Measurements from ENCODE around the gene IFIT3.
"Not testable (repeated sequence)": the region's sequence is repeated elsewhere in the genome, so short reads cannot be mapped to it uniquely, and the experiment has no call there.

Gene IFIT3

DNA sequence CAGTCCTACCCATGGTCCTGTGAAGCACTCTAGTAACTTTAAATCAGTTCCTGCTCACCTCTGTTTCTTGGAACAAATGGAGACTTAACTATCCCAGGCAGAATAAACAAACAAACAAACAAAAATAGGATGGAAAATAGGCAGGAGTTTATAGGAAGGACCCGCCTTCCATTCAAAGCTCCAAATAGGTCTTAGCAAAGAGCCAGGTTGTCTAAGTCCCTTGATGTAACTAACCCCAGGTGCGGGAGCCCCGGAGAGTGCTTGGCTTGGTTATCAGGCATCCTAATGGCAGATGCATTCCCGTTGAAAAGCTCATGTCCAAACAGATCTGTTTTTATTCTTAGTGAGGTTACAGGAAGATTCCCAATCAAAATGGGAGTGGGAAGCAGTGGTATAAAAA lies 23.8 kb upstream of the IFIT3 start:
- no peak for DNase-seq (ENCODE audit: low spot score)

DNA sequence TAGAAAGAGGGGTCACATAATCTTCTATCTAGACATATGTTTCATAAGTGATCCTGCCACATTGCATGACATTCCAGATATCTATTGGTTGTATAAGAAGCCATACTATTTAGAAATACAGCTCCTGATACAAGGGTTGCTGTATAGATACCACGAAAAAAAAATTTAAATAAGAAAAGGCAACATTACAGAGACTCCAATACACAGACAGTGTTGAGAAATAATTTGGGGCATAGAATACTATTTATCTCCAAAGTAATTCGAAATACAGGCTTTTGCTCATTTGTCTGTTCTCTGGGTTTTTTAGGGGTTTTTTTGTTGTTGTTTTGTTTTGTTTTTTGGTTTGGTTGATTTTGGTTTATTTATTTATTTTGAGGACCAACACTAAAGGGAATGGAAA lies 23.4 kb upstream of the IFIT3 start:
- DNase-seq (ENCODE audit: low spot score): no peak

DNA sequence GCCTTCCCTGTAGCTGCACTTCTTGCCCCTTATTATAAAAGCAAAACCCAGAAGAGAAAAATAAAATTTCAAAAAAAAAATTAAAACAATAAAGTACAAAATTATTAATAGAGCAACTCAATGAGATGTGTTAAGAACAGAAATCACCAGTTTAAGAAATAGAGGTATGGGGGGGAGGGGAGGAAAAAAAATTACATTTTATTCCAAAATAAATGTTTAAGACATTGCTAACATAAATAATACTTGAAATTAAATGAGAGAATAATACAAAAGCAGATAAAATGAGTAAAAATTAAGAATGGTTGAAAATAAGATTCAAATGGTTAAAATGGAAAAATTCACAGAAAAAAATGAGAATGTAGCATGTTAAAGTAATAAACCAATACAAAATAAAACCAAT lies 22.9 kb upstream of the IFIT3 start:
- DNase-seq (ENCODE audit: low spot score): no peak

DNA sequence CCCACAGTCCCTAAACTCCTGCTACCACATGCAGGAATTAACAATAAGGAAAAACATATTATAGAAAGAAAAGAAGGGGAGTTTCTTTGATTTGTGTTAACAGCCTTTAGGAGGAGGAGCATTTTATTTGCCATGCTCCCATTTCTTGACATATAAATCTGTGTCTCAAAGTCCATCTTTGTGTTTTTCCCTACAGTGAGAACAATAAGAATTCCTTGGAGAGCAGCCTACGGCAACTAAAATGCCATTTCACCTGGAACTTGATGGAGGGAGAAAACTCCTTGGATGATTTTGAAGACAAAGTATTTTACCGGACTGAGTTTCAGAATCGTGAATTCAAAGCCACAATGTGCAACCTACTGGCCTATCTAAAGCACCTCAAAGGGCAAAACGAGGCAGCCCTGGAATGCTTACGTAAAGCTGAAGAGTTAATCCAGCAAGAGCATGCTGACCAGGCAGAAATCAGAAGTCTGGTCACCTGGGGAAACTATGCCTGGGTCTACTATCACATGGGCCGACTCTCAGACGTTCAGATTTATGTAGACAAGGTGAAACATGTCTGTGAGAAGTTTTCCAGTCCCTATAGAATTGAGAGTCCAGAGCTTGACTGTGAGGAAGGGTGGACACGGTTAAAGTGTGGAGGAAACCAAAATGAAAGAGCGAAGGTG lies 21.9 kb upstream of the IFIT3 start:
- DNase-seq (ENCODE audit: low spot score): no peak

DNA sequence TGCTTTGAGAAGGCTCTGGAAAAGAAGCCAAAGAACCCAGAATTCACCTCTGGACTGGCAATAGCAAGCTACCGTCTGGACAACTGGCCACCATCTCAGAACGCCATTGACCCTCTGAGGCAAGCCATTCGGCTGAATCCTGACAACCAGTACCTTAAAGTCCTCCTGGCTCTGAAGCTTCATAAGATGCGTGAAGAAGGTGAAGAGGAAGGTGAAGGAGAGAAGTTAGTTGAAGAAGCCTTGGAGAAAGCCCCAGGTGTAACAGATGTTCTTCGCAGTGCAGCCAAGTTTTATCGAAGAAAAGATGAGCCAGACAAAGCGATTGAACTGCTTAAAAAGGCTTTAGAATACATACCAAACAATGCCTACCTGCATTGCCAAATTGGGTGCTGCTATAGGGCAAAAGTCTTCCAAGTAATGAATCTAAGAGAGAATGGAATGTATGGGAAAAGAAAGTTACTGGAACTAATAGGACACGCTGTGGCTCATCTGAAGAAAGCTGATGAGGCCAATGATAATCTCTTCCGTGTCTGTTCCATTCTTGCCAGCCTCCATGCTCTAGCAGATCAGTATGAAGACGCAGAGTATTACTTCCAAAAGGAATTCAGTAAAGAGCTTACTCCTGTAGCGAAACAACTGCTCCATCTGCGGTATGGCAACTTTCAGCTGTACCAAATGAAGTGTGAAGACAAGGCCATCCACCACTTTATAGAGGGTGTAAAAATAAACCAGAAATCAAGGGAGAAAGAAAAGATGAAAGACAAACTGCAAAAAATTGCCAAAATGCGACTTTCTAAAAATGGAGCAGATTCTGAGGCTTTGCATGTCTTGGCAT lies 21.1 kb upstream of the IFIT3 start:
- no peak for DNase-seq (ENCODE audit: low spot score)

DNA sequence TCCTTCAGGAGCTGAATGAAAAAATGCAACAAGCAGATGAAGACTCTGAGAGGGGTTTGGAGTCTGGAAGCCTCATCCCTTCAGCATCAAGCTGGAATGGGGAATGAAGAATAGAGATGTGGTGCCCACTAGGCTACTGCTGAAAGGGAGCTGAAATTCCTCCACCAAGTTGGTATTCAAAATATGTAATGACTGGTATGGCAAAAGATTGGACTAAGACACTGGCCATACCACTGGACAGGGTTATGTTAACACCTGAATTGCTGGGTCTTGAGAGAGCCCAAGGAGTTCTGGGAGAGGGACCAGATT lies 20.6 kb upstream of the IFIT3 start:
- DNase-seq (ENCODE audit: low spot score): no peak

DNA sequence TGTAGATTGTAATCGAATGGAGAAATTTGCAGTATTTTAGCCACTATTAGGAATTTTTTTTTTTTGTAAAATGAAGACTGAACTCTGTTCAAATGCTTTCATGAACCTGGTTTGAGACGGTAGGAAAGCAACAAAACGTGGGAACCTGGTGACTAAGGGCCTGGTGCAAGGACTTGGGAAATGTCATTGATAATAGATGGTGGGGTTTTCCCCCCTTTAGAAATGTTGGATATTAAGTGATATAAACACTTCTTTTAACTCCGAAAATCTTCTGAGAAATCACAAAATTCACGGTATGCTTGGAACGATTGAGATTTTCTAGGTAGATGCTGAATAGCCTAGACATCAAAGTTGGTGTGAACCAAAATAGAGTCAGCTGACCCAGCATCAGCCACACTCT lies 19.5 kb upstream of the IFIT3 start:
- no peak for DNase-seq (ENCODE audit: low spot score)

DNA sequence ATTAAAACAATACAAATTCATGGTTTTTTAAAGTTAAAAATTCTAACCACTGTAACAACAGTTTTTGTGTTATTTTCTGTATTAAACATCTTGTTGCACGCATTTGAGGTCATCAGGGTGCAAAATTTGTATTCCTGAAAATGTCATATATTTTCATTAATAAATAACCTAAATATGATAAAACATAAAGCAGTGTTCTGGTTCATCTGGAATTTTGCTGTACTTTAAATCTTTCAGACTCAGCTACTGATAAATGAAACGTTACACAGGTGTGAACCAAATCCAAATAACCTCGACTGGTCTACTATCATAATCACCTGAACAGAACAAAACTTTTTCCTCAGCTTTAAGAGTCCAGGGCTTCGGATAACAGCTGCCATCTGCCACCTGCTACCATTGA lies 19.1 kb upstream of the IFIT3 start:
- no peak for DNase-seq (ENCODE audit: low spot score)

DNA sequence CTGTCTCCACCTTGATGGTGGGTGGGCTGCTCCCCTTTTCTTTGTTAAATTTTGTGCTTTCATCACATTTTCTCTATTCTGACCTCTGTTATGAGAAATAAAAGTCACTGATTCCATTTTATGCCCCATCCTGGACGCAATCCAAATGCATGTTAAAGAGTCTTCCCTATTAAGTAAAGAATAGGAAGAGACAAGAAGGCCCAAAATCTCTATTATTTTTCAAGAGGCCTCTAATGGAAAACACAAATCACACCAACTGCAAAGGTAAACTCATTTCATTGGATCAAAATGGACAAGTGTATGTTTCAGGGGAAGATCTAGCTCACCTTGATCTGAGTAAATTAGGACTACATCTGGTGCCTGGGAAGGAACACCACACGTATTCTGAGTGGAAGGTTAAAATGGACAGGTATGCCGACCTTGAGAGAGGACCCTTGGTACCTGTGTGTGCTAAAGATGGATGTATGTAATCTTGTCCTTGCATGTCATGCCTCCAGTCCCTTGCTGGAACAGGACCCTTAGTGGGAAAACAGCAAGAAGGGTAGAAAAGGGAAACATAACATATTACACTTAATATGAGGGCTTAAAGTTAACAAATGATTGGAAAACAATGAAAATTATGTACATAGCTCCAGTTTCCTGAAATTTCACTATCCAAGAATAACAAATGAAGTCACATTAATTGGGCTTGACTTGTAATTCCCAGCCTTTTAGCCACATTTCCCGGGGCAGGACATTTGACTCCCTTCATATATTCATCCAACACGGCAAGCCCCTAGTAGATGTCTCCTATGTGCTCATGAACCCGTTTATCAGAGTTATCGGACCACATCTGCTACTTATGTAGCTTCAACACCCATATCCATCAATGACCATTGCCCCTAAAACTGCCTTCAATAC lies 18.4 kb upstream of the IFIT3 start:
- no peak for DNase-seq (ENCODE audit: low spot score)

DNA sequence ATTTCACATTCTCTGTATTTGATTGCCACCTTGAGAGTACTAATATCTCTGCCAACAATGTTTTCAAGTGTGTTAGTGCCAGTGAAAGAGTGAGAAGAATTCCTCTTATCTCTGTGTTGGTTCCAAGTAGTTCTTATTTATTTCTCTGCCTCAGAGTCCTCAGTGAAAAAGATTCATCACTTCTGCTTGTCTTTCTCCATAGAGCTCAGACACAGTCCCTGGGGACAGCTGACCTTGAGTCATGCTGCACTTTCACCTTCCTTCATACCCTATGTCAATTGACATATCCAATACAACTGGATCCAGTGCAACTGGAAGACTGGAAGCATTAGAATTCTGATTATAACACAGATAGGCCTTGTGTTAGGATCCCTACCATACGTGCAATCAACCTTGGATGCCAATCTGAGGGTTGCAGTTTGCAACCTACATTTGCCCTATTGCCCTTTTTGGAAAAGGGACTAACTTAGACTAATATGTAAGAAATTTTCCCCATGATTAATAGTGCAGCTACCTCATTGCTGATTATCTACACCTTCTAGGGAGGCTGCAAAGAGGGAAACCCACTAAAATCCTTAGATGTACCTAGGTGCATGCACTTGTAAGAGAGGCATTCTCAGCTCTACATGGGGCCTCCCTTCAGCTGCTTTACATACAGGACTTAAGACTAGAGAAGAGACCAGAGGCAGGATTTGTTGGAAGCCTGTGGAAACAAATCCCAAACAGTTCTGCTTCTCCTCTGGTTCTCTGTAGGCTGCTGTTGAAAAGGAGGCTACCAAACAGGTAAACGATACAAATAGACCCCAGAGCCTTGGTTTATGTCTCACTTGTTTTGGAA lies 17.5 kb upstream of the IFIT3 start:
- DNase-seq (ENCODE audit: low spot score): no peak

DNA sequence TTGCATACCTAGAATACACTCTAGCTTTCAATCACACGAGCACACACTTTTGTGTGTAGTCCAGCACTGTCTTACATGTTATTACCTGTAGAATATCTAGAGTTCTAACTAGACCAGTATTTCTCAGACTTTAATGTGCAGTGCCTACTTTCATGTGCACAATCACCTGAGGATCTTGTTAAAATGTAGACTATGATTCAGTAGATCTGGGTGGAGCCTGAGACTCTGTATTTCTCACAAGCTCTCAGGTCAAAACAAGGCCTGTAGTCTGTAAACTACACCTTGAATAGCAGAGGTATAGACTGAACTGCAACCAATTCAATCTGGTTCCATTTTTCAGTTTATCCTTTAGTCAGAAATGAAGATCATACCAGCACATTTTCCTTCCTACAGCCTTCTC lies 14.8 kb upstream of the IFIT3 start:
- DNase-seq (ENCODE audit: low spot score): no peak

DNA sequence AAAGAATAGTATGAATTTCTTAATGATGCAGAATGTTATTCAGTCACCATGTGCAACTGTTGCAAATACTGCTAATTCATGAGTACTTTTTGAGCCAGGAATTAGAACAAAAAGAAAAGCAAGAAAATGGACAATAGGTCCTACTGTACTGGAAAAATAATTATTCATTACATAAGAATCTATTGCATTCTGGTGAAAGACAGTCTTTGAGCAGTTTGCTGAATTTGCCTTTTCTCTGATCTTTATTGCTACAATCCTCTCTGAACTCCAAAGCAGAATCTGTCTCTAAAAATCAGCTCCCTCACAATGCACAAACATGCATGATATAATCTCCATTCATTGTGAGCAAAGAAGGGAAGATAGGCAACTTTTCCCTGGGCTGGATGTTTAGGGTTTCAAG lies 13.1 kb upstream of the IFIT3 start:
- DNase-seq (ENCODE audit: low spot score): no peak

DNA sequence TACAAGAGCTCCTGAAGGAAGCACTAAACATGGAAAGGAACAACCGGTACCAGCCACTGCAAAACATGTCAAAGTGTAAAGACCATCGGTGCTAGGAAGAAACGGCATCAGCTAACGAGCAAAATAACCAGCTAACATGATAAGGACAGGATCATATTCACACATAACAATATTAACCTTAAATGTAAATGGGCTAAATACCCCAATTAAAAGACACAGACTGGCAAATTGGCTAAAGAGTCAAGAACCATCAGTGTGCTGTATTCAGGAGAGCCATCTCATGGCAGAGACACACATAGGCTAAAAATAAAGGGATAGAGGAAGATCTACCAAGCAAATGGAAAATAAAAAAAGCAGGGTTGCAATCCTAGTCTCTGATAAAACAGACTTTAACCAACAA lies 9.8 kb upstream of the IFIT3 start:
- not testable (repeated sequence) for DNase-seq (ENCODE audit: low spot score)

DNA sequence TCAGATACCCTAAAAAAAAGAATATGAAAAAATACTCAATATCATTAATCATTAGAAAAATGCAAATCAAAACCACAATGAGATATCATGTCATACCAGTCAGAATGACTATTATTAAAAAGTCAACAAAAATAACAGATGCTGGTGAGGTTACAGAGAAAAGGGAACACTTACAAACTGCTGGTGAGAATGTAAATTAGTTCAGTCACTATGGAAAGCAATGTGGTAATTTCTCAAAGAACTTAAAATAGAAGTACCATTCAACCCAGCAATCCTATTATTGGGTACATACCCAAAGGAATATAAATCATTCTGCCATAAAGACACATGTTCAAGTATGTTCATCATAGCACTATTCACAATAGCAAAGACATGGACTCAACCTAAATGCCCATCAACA lies 2.7 kb upstream of the IFIT3 start:
- not testable (repeated sequence) for DNase-seq (ENCODE audit: low spot score)

DNA sequence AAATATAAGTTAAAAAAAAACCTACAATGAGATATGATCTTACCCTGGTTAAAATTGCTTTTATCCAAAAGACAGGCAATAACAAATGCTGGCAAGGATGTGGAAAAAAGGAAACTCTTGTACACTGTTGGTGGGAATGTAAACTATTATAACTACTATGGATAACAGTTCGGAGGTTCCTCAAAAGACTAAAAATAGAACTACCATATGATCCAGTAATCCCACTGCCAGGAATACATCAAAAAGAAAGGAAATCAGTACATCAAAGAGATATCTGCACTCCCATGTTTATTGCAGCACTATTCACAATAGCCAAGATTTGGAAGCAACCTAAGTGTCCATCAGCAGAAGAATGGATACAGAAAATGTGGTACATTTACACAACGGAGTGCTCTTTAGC lies 1.9 kb upstream of the IFIT3 start:
- DNase-seq (ENCODE audit: low spot score): not testable (repeated sequence)

DNA sequence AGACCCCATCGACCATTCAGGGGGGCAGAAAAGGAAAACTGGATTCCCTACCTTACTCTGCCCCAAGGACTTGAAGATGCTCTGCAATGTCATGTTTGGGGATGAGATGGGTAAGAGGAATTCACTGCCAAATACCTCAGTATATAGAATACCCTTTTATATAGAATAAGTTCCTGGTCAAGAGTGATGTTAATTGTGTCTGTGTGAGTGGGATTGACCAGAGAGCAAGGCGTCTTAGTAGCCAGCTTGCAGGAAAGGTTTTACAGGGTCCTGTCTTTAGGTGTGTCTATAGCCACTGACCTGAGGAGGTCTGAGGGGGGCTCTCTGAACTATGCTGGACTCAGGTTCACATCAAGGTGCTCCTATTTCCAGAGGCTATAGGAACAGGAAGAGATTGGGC lies 1.4 kb downstream of the IFIT3 start:
- no peak for DNase-seq (ENCODE audit: low spot score)

DNA sequence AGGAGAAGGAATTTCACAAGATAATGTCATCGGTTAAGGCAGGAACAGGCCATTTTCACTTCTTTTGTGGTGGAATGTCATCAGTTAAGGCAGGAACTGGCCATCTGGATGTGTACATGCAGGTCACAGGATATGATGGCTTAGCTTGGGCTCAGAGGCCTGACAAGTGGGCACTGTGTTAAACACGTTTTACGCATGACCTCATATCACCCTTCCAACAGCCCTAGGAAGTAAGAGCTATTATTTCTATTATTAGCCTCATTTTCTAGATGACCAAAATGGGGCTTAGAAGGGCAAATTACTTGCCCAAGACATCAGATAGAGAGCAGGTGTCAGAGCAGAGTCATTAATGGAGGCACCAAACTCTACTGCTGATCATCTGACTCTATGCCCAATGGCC lies 2.2 kb downstream of the IFIT3 start:
- not testable (repeated sequence) for DNase-seq (ENCODE audit: low spot score)

DNA sequence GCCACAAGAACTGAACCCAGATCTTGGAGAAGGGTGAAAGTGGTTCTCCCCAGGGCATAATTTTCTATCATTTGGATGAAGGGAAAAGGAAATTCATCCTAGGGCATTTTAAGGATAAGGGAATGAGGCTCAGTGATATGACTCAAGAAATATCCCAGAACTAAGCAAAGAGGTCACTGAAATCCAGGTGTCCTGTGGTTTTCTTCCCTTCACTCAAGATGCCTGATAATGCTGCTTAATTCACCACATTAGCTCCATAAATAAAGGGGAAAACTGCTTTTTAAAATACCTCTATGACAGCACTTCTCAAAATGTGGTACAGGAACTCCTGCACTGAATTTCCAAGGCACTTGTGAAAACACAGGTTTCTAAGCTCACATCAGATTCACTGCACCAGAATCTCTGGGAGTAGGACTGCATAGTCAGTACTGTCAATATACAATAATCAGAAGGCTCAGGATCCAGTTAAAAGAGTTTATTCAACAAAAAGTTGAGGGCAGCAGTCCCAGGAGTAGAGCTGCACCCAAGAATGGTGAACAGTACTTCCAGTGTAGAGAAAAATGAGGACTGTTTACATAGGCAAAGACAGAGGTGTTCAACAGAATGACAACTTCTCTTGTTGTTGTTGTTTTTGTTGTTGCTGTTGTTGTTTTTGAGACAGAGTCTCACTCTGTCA lies 2.9 kb downstream of the IFIT3 start:
- DNase-seq (ENCODE audit: low spot score): no peak

DNA sequence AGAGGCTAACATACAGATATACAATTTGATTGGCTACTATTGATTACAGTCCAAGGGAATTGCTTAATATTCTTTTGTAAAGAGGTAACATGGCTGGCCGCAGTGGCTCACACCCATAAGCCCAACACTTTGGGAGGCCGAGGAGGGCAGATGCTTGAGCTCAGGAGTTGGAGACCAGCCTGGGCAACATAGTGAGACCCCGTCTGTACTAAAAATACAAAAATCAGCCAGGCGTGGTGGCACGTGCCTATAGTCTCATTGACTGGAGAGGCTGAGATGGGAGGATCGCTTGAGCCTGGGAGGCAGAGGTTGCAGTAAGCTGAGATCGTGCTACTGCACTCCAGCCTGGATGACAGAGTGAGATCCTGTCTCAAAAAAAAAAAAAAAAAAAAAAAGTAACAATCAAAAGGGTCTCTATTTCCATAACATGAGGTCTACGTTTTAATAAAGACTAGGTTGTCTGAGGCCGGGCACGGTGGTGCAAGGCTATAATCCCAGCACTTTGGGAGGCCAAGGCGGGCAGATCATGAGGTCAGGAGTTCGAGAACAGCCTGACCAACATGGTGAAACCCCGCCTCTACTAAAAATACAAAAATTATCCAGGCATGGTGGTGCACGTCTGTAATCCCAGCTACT lies 3.8 kb downstream of the IFIT3 start:
- DNase-seq (ENCODE audit: low spot score): not testable (repeated sequence)

DNA sequence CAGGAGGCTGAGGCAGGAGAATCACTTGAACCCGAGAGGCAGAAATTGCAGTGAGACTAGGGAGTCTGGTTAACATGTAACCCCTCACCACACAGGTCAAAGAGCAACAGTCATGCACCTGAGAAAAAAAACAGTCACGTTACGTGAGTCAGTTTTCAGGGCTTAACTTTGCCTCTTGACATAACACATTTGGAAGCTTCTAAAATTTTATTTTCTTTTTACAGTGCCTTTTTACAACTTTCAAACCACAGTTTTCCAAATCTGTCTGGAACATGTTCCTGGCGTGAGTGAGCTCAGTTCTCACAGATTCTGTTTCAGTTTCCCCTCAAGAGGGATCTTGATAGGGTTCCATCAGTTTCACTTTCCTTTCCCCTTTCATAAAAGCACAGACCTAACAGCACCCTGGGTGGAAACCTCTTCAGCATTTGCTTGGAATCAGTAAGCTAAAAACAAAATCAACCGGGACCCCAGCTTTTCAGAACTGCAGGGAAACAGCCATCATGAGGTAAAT lies 4.4 kb downstream of the IFIT3 start:
- peak; percentile 64 for DNase-seq (ENCODE audit: low spot score)

DNA sequence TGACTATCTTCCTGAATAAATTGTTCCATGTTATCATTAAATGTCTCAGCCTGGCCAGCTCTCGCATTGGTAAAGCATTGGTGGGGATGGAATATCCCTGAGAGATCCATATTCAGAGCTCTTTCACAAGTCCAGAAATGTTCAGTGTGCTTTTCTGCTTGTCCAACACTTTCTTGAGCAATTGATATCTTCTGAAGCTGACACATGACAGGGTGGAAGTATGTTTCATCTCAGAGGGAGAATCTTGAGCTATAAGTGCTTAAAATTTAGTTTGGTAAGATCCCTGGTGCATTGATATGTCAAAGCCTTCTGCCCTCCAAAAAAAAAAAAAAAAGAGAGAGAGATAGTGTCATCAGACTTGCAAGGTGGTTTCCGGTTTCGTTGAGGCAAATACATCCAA lies 7.4 kb downstream of the IFIT3 start:
- DNase-seq (ENCODE audit: low spot score): no peak

All from CD4-positive, alpha-beta T cell treated with Interleukin-2 at 100 ng/mL for 4 hours (primary cell).